SK-N-SH (cell line): Measurements from ENCODE around the gene DDX1.

Experiments
- CHD2 ChIP-seq: fragments of 150-350 bp; IDR thresholded peaks from 2 replicates; pipeline ENCODE4 v1.6.1; 2018; ENCODE audit warnings: low read length; ENCODE audit not compliant: partially characterized antibody
- CTCF ChIP-seq: fragments of 200-600 bp; sonication (generic); IDR thresholded peaks from 2 replicates; pipeline ENCODE4 v1.6.1; 2017; ENCODE audit warnings: antibody characterized with exemption, mild to moderate bottlenecking, moderate library complexity
- EP300 ChIP-seq, 2 experiments: IDR thresholded peaks; 2 replicates each; pipeline versions ENCODE4 v1.4.0 to v1.6.1; 2012; ENCODE audit warnings: borderline replicate concordance in 1 of 2, low read depth in 1 of 2, low read length in 1 of 2
- EZH2phosphoT487 ChIP-seq: fragments of 200-600 bp; sonication (generic); IDR thresholded peaks from 2 replicates; pipeline ENCODE4 v1.6.1; 2017; ENCODE audit warnings: low read depth, mixed run types, mild to moderate bottlenecking, antibody characterized with exemption, moderate library complexity, borderline replicate concordance
- IRF3 ChIP-seq: fragments of 150-350 bp; IDR thresholded peaks from 2 replicates; pipeline ENCODE4 v1.6.1; 2016; ENCODE audit warnings: mild to moderate bottlenecking, low read depth, low read length
- POLR2AphosphoS5 ChIP-seq: IDR thresholded peaks from 2 replicates; pipeline ENCODE4 v1.6.1; 2012; ENCODE audit warnings: low read depth, low read length
- RFX5 ChIP-seq: IDR thresholded peaks from 2 replicates; pipeline ENCODE4 v1.6.1; 2012; ENCODE audit warnings: mild to moderate bottlenecking, improper control_type of control experiment, low read length
- ZBTB33 ChIP-seq: IDR thresholded peaks from 2 replicates; pipeline ENCODE4 v1.4.0; 2012; ENCODE audit warnings: low read depth, borderline replicate concordance

GRCh38 chr2:15645300-15645699 lies 53.6 kb downstream of the DDX1 start:
- TF ChIP-seq CTCF = no peak
- no peak for TF ChIP-seq IRF3
- TF ChIP-seq CHD2 = no peak
- TF ChIP-seq ZBTB33 = no peak
- no peak for TF ChIP-seq EZH2phosphoT487
- no peak for TF ChIP-seq RFX5
- no peak for TF ChIP-seq EP300 (IDR thresholded peaks at IDR 0.05; ENCODE audit: borderline replicate concordance in 1 of 2, low read depth in 1 of 2, low read length in 1 of 2)
- TF ChIP-seq POLR2AphosphoS5 = no peak
